H1 (cell line): Measurements from ENCODE around the gene SPC24. TPM values are rescaled to one million over a fixed set of nuclear protein-coding genes. Genes with fewer than 3 reads are reported as not detected.
"Not testable (repeated sequence)": the region's sequence is repeated elsewhere in the genome, so short reads cannot be mapped to it uniquely, and the experiment has no call there.

Experiments used
- CTCF ChIA-PET: fragments of 300-600 bp; sonication (Branson Sonifier 250); formaldehyde crosslinking; loops from one replicate; lab custom pipeline; 2021; ENCODE audit not compliant: partially characterized antibody; lab: Charles Lee
- POLR2A ChIA-PET: fragments of 300-600 bp; sonication (Branson Sonifier 250); formaldehyde crosslinking; loops from one replicate; lab custom pipeline; 2021; ENCODE audit warnings: inconsistent platforms; ENCODE audit not compliant: partially characterized antibody; lab: Charles Lee
- DNase-seq, 2 experiments: peaks; one replicate each; pipeline versions ENCODE4 v3.0.0 to v3.0.0-alpha.2; 2010 to 2022; ENCODE audit warnings: low spot score in 2 of 2, low read depth in 1 of 2, mixed read lengths in 1 of 2
- FAIRE-seq: peaks from 2 replicates; lab custom pipeline; 2011; peaks lifted over from hg19 to GRCh38; lab: Jason Lieb, UNC
- H2AFZ ChIP-seq: 2 replicates; pipeline ENCODE4 v1.8.1; 2012; ENCODE audit warnings: low read length, inconsistent platforms
- H2AK5ac ChIP-seq: 2 replicates; pipeline ENCODE4 v1.6.1; 2013; ENCODE audit warnings: low read depth, low read length
- H2BK120ac ChIP-seq: replicated peaks from 2 replicates; pipeline ENCODE3; 2013; ENCODE audit warnings: low read depth, low read length, inconsistent platforms
- H2BK12ac ChIP-seq: 2 replicates; pipeline ENCODE4 v1.6.1; 2013; ENCODE audit warnings: low read depth, low read length
- H2BK15ac ChIP-seq: 2 replicates; pipeline ENCODE4 v1.6.1; 2013; ENCODE audit warnings: low read length
- H2BK20ac ChIP-seq: 2 replicates; pipeline ENCODE4 v1.6.1; 2013; ENCODE audit warnings: low read length
- H2BK5ac ChIP-seq: 2 replicates; pipeline ENCODE4 v1.6.1; 2013; ENCODE audit warnings: low read depth, low read length
- H3K14ac ChIP-seq: 2 replicates; pipeline ENCODE4 v1.6.1; 2013; ENCODE audit warnings: inconsistent platforms; ENCODE audit not compliant: insufficient read length
- H3K18ac ChIP-seq: 2 replicates; pipeline ENCODE4 v1.6.1; 2013; ENCODE audit warnings: low read length; ENCODE audit errors: extremely low read depth
- H3K23ac ChIP-seq: 2 replicates; pipeline ENCODE4 v1.6.1; 2013; ENCODE audit warnings: inconsistent platforms; ENCODE audit not compliant: insufficient read length
- H3K23me2 ChIP-seq: 2 replicates; pipeline ENCODE4 v1.6.1; 2013; ENCODE audit warnings: low read depth, low read length
- H3K27ac ChIP-seq: 2 replicates; pipeline ENCODE4 v1.6.1; 2011; ENCODE audit warnings: low read depth, low read length, inconsistent platforms
- H3K27me3 ChIP-seq, 4 experiments: replicated peaks in 1 of 4; 1 replicate in 1 of 4; 2 replicates in 3 of 4; pipeline versions ENCODE4 v1.6.1 to v1.8.1; 2011 to 2013; ENCODE audit warnings: low read length in 3 of 4, mild to moderate bottlenecking in 3 of 4, inconsistent platforms in 2 of 4, mixed read lengths in 2 of 4, moderate library complexity in 1 of 4; ENCODE audit not compliant: control insufficient read depth in 3 of 4, insufficient read depth in 3 of 4; ENCODE audit errors: extremely low read depth in 1 of 4
- H3K36me3 ChIP-seq, 4 experiments: 2 replicates each; pipeline versions ENCODE4 v1.6.1 to v1.8.1; 2011 to 2013; ENCODE audit warnings: mild to moderate bottlenecking in 4 of 4, low read length in 3 of 4, moderate library complexity in 2 of 4, control low read depth in 1 of 4, inconsistent platforms in 1 of 4; ENCODE audit not compliant: insufficient read depth in 4 of 4, control insufficient read depth in 2 of 4
- H3K4ac ChIP-seq: replicated peaks from 2 replicates; pipeline ENCODE3; 2013; ENCODE audit warnings: low read length, low read depth, mixed read lengths, inconsistent platforms; ENCODE audit not compliant: insufficient read length
- H3K4me1 ChIP-seq, 4 experiments: replicated peaks in 1 of 4; 1 replicate in 1 of 4; 2 replicates in 3 of 4; pipeline versions ENCODE4 v1.6.1 to v1.8.1; 2011 to 2013; ENCODE audit warnings: low read length in 3 of 4, inconsistent platforms in 2 of 4, mixed read lengths in 1 of 4; ENCODE audit not compliant: insufficient read depth in 4 of 4, control insufficient read depth in 3 of 4
- H3K4me2 ChIP-seq, 2 experiments: 2 replicates each; pipeline versions ENCODE4 v1.6.1 to v1.8.1; 2011 to 2013; ENCODE audit warnings: low read depth in 2 of 2, low read length in 2 of 2, control low read depth in 1 of 2, inconsistent platforms in 1 of 2, mild to moderate bottlenecking in 1 of 2; ENCODE audit not compliant: insufficient read depth in 1 of 2
- H3K4me3 ChIP-seq, 4 experiments: fragments of 200-600, 300-600 bp in 1 of 4; sonication (generic), shearing (Covaris generic), sonication (Bioruptor Twin) in 1 of 4; 2 replicates each; pipeline versions ENCODE4 v1.5.1 to v1.8.1; 2011 to 2016; ENCODE audit warnings: low read length in 4 of 4, low read depth in 3 of 4, control low read depth in 2 of 4, inconsistent platforms in 2 of 4, mild to moderate bottlenecking in 2 of 4, mixed read lengths in 1 of 4, moderate library complexity in 1 of 4; ENCODE audit not compliant: insufficient read depth in 2 of 4; ENCODE audit errors: extremely low read depth in 1 of 4
- H3K56ac ChIP-seq: replicated peaks from 2 replicates; pipeline ENCODE3; 2013; ENCODE audit warnings: low read depth, mild to moderate bottlenecking, mixed read lengths, low read length, inconsistent platforms; ENCODE audit not compliant: insufficient read length
- H3K79me1 ChIP-seq: 2 replicates; pipeline ENCODE4 v1.6.1; 2013; ENCODE audit warnings: low read depth, low read length, control low read depth
- H3K79me2 ChIP-seq, 2 experiments: 2 replicates each; pipeline versions ENCODE4 v1.6.1 to v1.8.1; 2012 to 2013; ENCODE audit warnings: low read length in 2 of 2, mild to moderate bottlenecking in 2 of 2, inconsistent platforms in 1 of 2; ENCODE audit not compliant: insufficient read depth in 2 of 2, control insufficient read depth in 1 of 2
- H3K9ac ChIP-seq, 4 experiments: replicated peaks in 1 of 4; 1 replicate in 1 of 4; 2 replicates in 3 of 4; pipeline versions ENCODE4 v1.6.1 to v1.8.1; 2011 to 2013; ENCODE audit warnings: low read depth in 3 of 4, low read length in 3 of 4, control low read depth in 2 of 4, mild to moderate bottlenecking in 2 of 4, moderate library complexity in 2 of 4, inconsistent platforms in 1 of 4; ENCODE audit errors: extremely low read depth in 1 of 4
- H3K9me3 ChIP-seq, 2 experiments: 2 replicates each; pipeline versions ENCODE4 v1.6.1 to v1.8.1; 2012 to 2013; ENCODE audit warnings: mild to moderate bottlenecking in 2 of 2, moderate library complexity in 2 of 2, control low read depth in 1 of 2, inconsistent platforms in 1 of 2, low read depth in 1 of 2, low read length in 1 of 2, mixed read lengths in 1 of 2; ENCODE audit not compliant: insufficient read depth in 2 of 2
- H4K20me1 ChIP-seq, 2 experiments: replicated peaks in 1 of 2; 2 replicates each; pipeline versions ENCODE3 to v1.8.1; 2011 to 2013; ENCODE audit warnings: inconsistent platforms in 2 of 2, low read length in 2 of 2, mild to moderate bottlenecking in 1 of 2; ENCODE audit not compliant: insufficient read depth in 2 of 2, control insufficient read depth in 1 of 2
- H4K5ac ChIP-seq: 2 replicates; pipeline ENCODE4 v1.6.1; 2013; ENCODE audit warnings: low read length, low read depth, mixed read lengths, inconsistent platforms; ENCODE audit not compliant: insufficient read length
- H4K8ac ChIP-seq: 2 replicates; pipeline ENCODE4 v1.8.0; 2013; ENCODE audit warnings: mild to moderate bottlenecking, moderate library complexity, low read length, inconsistent platforms; ENCODE audit not compliant: insufficient read depth; ENCODE audit errors: extremely low read depth
- H4K91ac ChIP-seq: replicated peaks from 2 replicates; pipeline ENCODE3; 2013; ENCODE audit warnings: low read length, mixed read lengths, inconsistent platforms; ENCODE audit not compliant: insufficient read length
- CEBPB ChIP-seq: IDR thresholded peaks from 2 replicates; pipeline ENCODE4 v1.6.1; 2012; ENCODE audit warnings: low read depth, low read length
- KDM4A ChIP-seq: IDR thresholded peaks from one replicate; pipeline ENCODE4 v1.7.1; 2012; ENCODE audit warnings: low read depth, mild to moderate bottlenecking, moderate library complexity, low read length, inconsistent platforms; ENCODE audit not compliant: severe bottlenecking
- MAFK ChIP-seq: IDR thresholded peaks from 2 replicates; pipeline ENCODE4 v1.6.1; 2012; ENCODE audit warnings: low read depth, mild to moderate bottlenecking, improper control_type of control experiment, low read length
- NANOG ChIP-seq: IDR thresholded peaks from 2 replicates; pipeline ENCODE4 v1.6.1; 2011; ENCODE audit warnings: low read length, low read depth, mild to moderate bottlenecking, inconsistent platforms; ENCODE audit not compliant: insufficient read depth, poor library complexity, severe bottlenecking
- POLR2AphosphoS5 ChIP-seq: IDR thresholded peaks from 2 replicates; pipeline ENCODE4 v1.6.1; 2011; ENCODE audit warnings: low read depth, low read length
- SP2 ChIP-seq: IDR thresholded peaks from 2 replicates; pipeline ENCODE4 v1.6.1; 2012; ENCODE audit warnings: mild to moderate bottlenecking, low read length, inconsistent platforms
- ZNF274 ChIP-seq: IDR thresholded peaks from 2 replicates; pipeline ENCODE4 v1.7.0; 2012; ENCODE audit warnings: low read length, borderline replicate concordance; ENCODE audit errors: extremely low read depth
- WGBS, 2 experiments: shearing (Covaris generic) in 1 of 2; methylation state at CpG; one replicate each; pipeline versions ENCODE4 v1.1.6 to v1.1.7; 2013 to 2015; ENCODE audit warnings: low lambda C conversion rate in 2 of 2, mixed read lengths in 2 of 2, inconsistent platforms in 1 of 2, low coverage in 1 of 2, missing lambda C conversion rate in 1 of 2; ENCODE audit not compliant: insufficient replicate concordance in 2 of 2, insufficient coverage in 1 of 2, insufficient read length in 1 of 2; ENCODE audit errors: extremely low coverage in 1 of 2, missing lambda C conversion rate in 1 of 2; 5-methylcytosine and 5-hydroxymethylcytosine counted together
- polyA plus RNA-seq, 7 experiments: library from polyadenylated mRNA; depleted of rRNA in 3 of 7; stranded (reverse) in 5 of 7; unstranded in 2 of 7; fragments of >200 nt in 5 of 7; fragments of 200-250 nt in 2 of 7; gene quantifications; 1 replicate in 5 of 7; 2 replicates in 1 of 7; 4 replicates in 1 of 7; pipeline versions ENCODE4 v1.2.1 to v1.2.3, GENCODE V29; 2011 to 2013; ENCODE audit warnings: missing spikeins in 2 of 7, mixed read lengths in 2 of 7
- total RNA-seq: library from RNA; stranded (reverse); fragmentation: NEBNext Ultra II Directional; extraction: Animal tissue kit (Norgen Biotek cat#: 25700); gene quantifications from 2 replicates; pipeline ENCODE4 v1.2.1, GENCODE V29; 2021

The SPC24 gene
- total and polyA plus RNA-seq, 2 of the 8 experiments (the other 6 are each of a cell fraction or from before 2014, with no cell fraction given) = 17.7 to 42.4 TPM

DNA sequence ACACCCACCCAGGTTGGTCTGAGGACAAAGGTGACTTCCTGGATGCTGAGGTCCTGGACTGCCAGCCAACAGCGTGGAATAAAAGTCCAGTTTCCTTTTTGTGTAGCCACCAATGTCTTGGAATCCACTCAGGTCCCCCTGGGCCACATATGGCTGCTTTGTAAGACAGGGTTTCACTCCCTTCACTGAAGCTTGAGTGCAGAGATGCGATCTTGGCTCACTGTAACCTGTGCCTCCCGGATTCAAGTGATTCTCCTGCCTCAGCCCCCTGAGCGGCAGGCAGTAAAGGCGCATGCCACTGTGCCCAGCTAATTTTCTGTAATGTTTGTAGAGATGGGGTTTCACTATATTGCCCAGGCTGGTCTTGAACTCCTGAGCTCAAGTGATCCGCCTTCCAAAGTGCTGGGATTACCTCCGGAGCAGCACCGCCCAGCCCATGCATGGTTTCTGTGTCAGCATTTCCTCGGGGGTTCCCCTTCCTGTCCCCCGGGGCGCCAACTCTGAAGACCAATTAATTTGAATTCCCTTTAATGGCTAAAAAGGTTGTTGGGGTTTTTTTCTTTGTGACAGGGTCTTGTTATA lies 24.2 kb upstream of the SPC24 start (continued):
- TF ChIP-seq POLR2AphosphoS5 (no peak), ZNF274 (no peak), NANOG (no peak), SP2 (no peak), CEBPB (no peak), KDM4A (no peak), MAFK (no peak)

DNA sequence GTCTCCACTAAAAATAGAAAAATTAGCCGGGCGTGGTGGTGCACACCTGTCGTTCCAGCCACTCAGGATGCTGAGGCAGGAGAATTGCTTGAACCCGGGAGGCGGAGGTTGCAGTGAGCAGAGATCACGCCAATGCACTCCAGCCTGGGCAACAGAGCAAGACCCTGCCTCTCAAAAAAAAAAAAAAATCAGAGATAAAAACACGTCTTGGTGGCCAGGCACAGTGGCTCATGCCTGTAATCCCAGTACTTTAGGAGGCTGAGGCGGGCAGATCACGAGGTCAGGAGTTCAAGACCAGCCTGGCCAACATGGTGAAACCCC lies 23.5 kb upstream of the SPC24 start:
- H3K9me3 ChIP-seq, H4K20me1 ChIP-seq, DNase-seq, H2AK5ac ChIP-seq, H3K79me1 ChIP-seq, H3K27ac ChIP-seq, H3K79me2 ChIP-seq, H3K23ac ChIP-seq, H3K4me1 ChIP-seq, H3K23me2 ChIP-seq, H2AFZ ChIP-seq, H2BK5ac ChIP-seq, H3K4me3 ChIP-seq, H2BK12ac ChIP-seq, FAIRE-seq, H3K14ac ChIP-seq, H3K4me2 ChIP-seq, H4K8ac ChIP-seq, H3K4ac ChIP-seq, H2BK20ac ChIP-seq, H2BK120ac ChIP-seq, H3K9ac ChIP-seq, H4K91ac ChIP-seq, H2BK15ac ChIP-seq, H3K18ac ChIP-seq, H4K5ac ChIP-seq, H3K27me3 ChIP-seq, H3K56ac ChIP-seq: not testable (repeated sequence)
- ChIA-PET CTCF (interaction anchor here (0.6 kb wide), 1 partner anchor 16 kb away, joined by 3 read pairs; no protein-coding TSS in a partner anchor), POLR2A (interaction anchor here (0.7 to 1.2 kb wide), 3 partner anchors 12 to 19 kb away, joined by 3 read pairs; no protein-coding TSS in a partner anchor)
- 94% methylated on average over 9 of the region's 9 CpGs; no CpG with 5 or more reads in 1 of the 2 experiments for WGBS, 2 experiments
- H3K36me3 ChIP-seq = peaks cover 0 to 15% (median 8%) of the 10 kb centered on the region in 4 experiments; a peak in 6 of 8 replicates
